ENCODE results near the gene HMCN2. TPM values are rescaled to one million over a fixed set of nuclear protein-coding genes. Genes with fewer than 3 reads are reported as not detected.

The HMCN2 gene
- total and polyA plus RNA-seq, 2 of the 4 experiments (the other 2 are of a cell fraction) = 0.02 TPM; not detected in 1

- no peak for TF ChIP-seq RCOR1 (IDR thresholded peaks at IDR 0.05; ENCODE audit: insufficient replicate concordance, low read length)
Measured at GRCh38 chr9:130264414-130265350, 878 bp upstream of the HMCN2 start (continued).

GRCh38 chr9:130266236-130267098 lies 907 bp downstream of the HMCN2 start:
- H3K23ac ChIP-seq (ENCODE audit: low read depth, low read length) = no peak overlapping the region
- no peaks in the 10 kb centered on the region for H3K9me1 ChIP-seq (ENCODE audit: insufficient read depth, low read length)
- no peaks in the 10 kb centered on the region for H3K79me1 ChIP-seq (ENCODE audit: low read depth in 1 of 2, low read length in 2 of 2)
- no peak overlapping the region for H3K18ac ChIP-seq (ENCODE audit: low read depth, low read length)
- no peak overlapping the region for H4K5ac ChIP-seq (ENCODE audit: low read depth, low read length)
- H2BK5ac ChIP-seq (ENCODE audit: low read depth, low read length, poor library complexity, severe bottlenecking) = no peak overlapping the region
- intact Hi-C loops (cut with micrococcal nuclease) = no loop called here
- no peak for TF ChIP-seq MXI1 (IDR thresholded peaks at IDR 0.05; ENCODE audit: borderline replicate concordance, low read depth, low read length)
- no peak for TF ChIP-seq USF2 (IDR thresholded peaks at IDR 0.05; ENCODE audit: low read depth, low read length)
- no peak for TF ChIP-seq CTCF (conservative IDR thresholded peaks at IDR 0.05; ENCODE audit: low read depth, low read length)
- H3K27ac ChIP-seq (ENCODE audit: insufficient read depth, low read length) = no peak overlapping the region
- dilution Hi-C loops (cut with HindIII; ENCODE audit: low sequenced_read_pairs, unreplicated experiment) = no loop called here
- peaks cover 86% of the 10 kb centered on the region for H3K27me3 ChIP-seq (ENCODE audit: control insufficient read depth, insufficient read depth, low read length)
- no peak overlapping the region for H3K4me3 ChIP-seq (ENCODE audit: insufficient read depth, low read depth, low read length)
- peaks cover 4% of the 10 kb centered on the region; the same call in 1 of the 2 replicates for H3K4me1 ChIP-seq (ENCODE audit: control insufficient read depth, insufficient read depth, low read length)
- no peak overlapping the region for H2AK5ac ChIP-seq (ENCODE audit: low read depth, low read length)
- H3K9me3 ChIP-seq (ENCODE audit: control insufficient read depth, insufficient read depth, low read length) = peaks cover 3% of the 10 kb centered on the region; the same call in 1 of the 2 replicates
- H3K14ac ChIP-seq (replicated peaks; ENCODE audit: low read depth, low read length) = no peak overlapping the region
- no peaks in the 10 kb centered on the region for H3K36me3 ChIP-seq (ENCODE audit: control insufficient read depth, insufficient read depth, low read length)
- H2BK20ac ChIP-seq (ENCODE audit: low read depth, low read length) = no peak overlapping the region
- H3K4ac ChIP-seq (ENCODE audit: low read depth, low read length) = no peak overlapping the region
- no peak overlapping the region for H3K56ac ChIP-seq (ENCODE audit: extremely low read depth, insufficient read depth, low read length)
- no peak overlapping the region for H3K9ac ChIP-seq (ENCODE audit: low read depth, low read length)
- H3K4me2 ChIP-seq (ENCODE audit: low read depth, low read length) = no peak overlapping the region
- in situ Hi-C loops (cut with MboI; ENCODE audit: low sequenced_read_pairs) = no loop called here
- H2AK9ac ChIP-seq (replicated peaks; ENCODE audit: low read depth, low read length, poor library complexity) = no peak overlapping the region
- no peak overlapping the region for H4K91ac ChIP-seq (ENCODE audit: insufficient read depth, low read depth, low read length)
- ChIA-PET CTCF (interaction anchor here (0.7 kb wide), 1 partner anchor 63 kb away, joined by 4 read pairs; no protein-coding TSS in a partner anchor), POLR2A (ENCODE audit: unreplicated experiment) (no interaction called here)
- no peak for ATAC-seq (ENCODE audit: low read depth)
- H2BK15ac ChIP-seq (ENCODE audit: low read depth, low read length) = no peak overlapping the region
- H4K20me1 ChIP-seq (ENCODE audit: insufficient read depth, low read length) = no peaks in the 10 kb centered on the region
- DNase-seq = no peak
- H2BK120ac ChIP-seq (ENCODE audit: low read depth, low read length) = no peak overlapping the region
- no peak overlapping the region for H4K8ac ChIP-seq (ENCODE audit: low read depth in 2 of 2, low read length in 2 of 2)
- BruUV-seq (replicated peaks) = no TSS peak
- H2AFZ ChIP-seq (replicated peaks; ENCODE audit: low read length, poor library complexity) = no peak overlapping the region
- 31% methylated on average over 9 of the region's 41 CpGs; no CpG with 5 or more reads in 1 of the 2 experiments for WGBS, 2 experiments (ENCODE audit: extremely low coverage in 2 of 2, insufficient read length in 1 of 2)
